ENCODE data around the gene ZDHHC13. TPM values are rescaled to one million over a fixed set of nuclear protein-coding genes. Genes with fewer than 3 reads are reported as not detected.

The ZDHHC13 gene
- total RNA-seq, 1 experiment from 2014 or later = 20.9 TPM

DNA sequence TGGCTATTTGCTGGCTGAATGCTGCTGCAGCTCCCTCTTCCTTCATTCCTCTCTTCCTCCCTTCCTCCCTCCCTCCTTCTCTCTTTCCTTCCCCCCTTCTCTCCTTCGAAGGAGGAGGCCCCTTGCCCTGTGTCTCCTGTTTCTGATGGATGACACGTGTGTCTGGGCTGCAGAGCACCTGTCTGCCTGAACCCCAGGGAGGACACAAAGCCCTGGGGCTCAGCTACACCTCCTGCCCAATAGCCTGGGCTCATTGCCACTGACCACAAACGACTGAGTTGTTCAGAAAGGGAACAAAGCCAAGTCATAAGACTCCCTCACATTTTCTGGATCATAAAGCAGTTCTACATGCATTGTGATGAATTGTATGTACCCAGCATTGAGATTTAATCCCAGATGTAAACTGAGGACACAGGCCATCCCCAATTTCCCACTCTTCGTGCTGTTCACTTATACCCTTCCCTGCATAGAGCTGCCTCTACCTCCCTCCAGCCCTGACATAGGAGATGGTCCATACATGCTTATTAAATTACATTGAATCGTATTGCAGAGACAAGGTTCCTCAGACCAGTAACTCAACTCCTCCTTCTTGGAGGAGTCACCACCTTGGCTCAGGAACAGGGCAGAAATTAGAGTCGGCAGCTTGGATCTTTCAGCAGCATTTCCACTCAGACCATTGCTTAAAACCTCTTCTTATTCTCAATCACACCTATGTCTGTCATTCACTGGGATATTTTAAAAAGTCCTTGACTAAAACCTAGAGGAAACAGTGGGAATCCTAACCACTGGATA lies 83.6 kb downstream of the ZDHHC13 start:
- POLR2A ChIA-PET = no interaction called here
- Mint-ChIP-seq H3K27ac (no peak overlapping the region), H3K4me1 (no peaks in the 10 kb centered on the region), H3K9me3 (peaks cover 8% of the 10 kb centered on the region), H3K36me3 (no peaks in the 10 kb centered on the region), H3K27me3 (ENCODE audit: low read depth) (no peaks in the 10 kb centered on the region), H3K4me3 (no peak overlapping the region)
- TF ChIP-seq NR1H2 (CRISPR knock-in tag; IDR thresholded peaks at IDR 0.05) = no peak
- TF ChIP-seq MAX (CRISPR knock-in tag; IDR thresholded peaks at IDR 0.05) = no peak
- TF ChIP-seq CBFB (CRISPR knock-in tag; IDR thresholded peaks at IDR 0.05; ENCODE audit: low read depth) = no peak
- no peak for TF ChIP-seq ZNF263 (CRISPR knock-in tag; IDR thresholded peaks at IDR 0.05; ENCODE audit: low read depth)
- no peak for TF ChIP-seq CREB1 (CRISPR knock-in tag; IDR thresholded peaks at IDR 0.05)
- no peak for TF ChIP-seq HMGA2 (CRISPR knock-in tag; IDR thresholded peaks at IDR 0.05)
- TF ChIP-seq, protein P1, sequence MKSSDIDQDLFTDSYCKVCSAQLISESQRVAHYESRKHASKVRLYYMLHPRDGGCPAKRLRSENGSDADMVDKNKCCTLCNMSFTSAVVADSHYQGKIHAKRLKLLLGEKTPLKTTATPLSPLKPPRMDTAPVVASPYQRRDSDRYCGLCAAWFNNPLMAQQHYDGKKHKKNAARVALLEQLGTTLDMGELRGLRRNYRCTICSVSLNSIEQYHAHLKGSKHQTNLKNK (CRISPR knock-in tag; IDR thresholded peaks at IDR 0.05) = no peak
- no peak for TF ChIP-seq RORB (CRISPR knock-in tag; IDR thresholded peaks at IDR 0.05)
- TF ChIP-seq ZNF416 (CRISPR knock-in tag; IDR thresholded peaks at IDR 0.05) = no peak
- TF ChIP-seq, protein P2, sequence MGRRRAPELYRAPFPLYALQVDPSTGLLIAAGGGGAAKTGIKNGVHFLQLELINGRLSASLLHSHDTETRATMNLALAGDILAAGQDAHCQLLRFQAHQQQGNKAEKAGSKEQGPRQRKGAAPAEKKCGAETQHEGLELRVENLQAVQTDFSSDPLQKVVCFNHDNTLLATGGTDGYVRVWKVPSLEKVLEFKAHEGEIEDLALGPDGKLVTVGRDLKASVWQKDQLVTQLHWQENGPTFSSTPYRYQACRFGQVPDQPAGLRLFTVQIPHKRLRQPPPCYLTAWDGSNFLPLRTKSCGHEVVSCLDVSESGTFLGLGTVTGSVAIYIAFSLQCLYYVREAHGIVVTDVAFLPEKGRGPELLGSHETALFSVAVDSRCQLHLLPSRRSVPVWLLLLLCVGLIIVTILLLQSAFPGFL (CRISPR knock-in tag; IDR thresholded peaks at IDR 0.05; ENCODE audit: borderline replicate concordance) = no peak
- TF ChIP-seq NR2C2 (CRISPR knock-in tag; IDR thresholded peaks at IDR 0.05) = no peak
- no peak for TF ChIP-seq GABPB1 (CRISPR knock-in tag; IDR thresholded peaks at IDR 0.05)
- TF ChIP-seq, protein P3, sequence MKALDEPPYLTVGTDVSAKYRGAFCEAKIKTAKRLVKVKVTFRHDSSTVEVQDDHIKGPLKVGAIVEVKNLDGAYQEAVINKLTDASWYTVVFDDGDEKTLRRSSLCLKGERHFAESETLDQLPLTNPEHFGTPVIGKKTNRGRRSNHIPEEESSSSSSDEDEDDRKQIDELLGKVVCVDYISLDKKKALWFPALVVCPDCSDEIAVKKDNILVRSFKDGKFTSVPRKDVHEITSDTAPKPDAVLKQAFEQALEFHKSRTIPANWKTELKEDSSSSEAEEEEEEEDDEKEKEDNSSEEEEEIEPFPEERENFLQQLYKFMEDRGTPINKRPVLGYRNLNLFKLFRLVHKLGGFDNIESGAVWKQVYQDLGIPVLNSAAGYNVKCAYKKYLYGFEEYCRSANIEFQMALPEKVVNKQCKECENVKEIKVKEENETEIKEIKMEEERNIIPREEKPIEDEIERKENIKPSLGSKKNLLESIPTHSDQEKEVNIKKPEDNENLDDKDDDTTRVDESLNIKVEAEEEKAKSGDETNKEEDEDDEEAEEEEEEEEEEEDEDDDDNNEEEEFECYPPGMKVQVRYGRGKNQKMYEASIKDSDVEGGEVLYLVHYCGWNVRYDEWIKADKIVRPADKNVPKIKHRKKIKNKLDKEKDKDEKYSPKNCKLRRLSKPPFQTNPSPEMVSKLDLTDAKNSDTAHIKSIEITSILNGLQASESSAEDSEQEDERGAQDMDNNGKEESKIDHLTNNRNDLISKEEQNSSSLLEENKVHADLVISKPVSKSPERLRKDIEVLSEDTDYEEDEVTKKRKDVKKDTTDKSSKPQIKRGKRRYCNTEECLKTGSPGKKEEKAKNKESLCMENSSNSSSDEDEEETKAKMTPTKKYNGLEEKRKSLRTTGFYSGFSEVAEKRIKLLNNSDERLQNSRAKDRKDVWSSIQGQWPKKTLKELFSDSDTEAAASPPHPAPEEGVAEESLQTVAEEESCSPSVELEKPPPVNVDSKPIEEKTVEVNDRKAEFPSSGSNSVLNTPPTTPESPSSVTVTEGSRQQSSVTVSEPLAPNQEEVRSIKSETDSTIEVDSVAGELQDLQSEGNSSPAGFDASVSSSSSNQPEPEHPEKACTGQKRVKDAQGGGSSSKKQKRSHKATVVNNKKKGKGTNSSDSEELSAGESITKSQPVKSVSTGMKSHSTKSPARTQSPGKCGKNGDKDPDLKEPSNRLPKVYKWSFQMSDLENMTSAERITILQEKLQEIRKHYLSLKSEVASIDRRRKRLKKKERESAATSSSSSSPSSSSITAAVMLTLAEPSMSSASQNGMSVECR (CRISPR knock-in tag; IDR thresholded peaks at IDR 0.05; ENCODE audit: borderline replicate concordance) = no peak
- no peak for TF ChIP-seq ZNF425 (CRISPR knock-in tag; conservative IDR thresholded peaks at IDR 0.05)
- no peak for ATAC-seq
- no peak for DNase-seq (ENCODE audit: low spot score)
- CTCF ChIA-PET = no interaction called here

GRCh38 chr11:19201737-19202605 lies 85.0 kb downstream of the ZDHHC13 start, which contains the start of gene CSRP3:
Gene CSRP3, minus strand, starts transcription at chr11:19201983. Its CDS starts 9,535 bp downstream, at chr11:19192448.
- H3K27ac Mint-ChIP-seq = no peak within 1 kb of the TSS
- ATAC-seq = no peak
- no peak for DNase-seq (ENCODE audit: low spot score)
- H3K4me1 Mint-ChIP-seq = peaks cover under 1% of the 10 kb centered on the region; the same call in 1 of the 2 replicates
- H3K36me3 Mint-ChIP-seq = no peaks in the 10 kb centered on the region
- H3K4me3 Mint-ChIP-seq = no peak within 1 kb of the TSS
- no peaks in the 10 kb centered on the region for H3K27me3 Mint-ChIP-seq (ENCODE audit: low read depth)
- ChIA-PET CTCF (no interaction called here), POLR2A (no interaction called here)
- H3K9me3 Mint-ChIP-seq = peaks cover 8% of the 10 kb centered on the region
- TF ChIP-seq, protein P4, sequence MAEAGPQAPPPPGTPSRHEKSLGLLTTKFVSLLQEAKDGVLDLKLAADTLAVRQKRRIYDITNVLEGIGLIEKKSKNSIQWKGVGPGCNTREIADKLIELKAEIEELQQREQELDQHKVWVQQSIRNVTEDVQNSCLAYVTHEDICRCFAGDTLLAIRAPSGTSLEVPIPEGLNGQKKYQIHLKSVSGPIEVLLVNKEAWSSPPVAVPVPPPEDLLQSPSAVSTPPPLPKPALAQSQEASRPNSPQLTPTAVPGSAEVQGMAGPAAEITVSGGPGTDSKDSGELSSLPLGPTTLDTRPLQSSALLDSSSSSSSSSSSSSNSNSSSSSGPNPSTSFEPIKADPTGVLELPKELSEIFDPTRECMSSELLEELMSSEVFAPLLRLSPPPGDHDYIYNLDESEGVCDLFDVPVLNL (CRISPR knock-in tag; IDR thresholded peaks at IDR 0.05; ENCODE audit: borderline replicate concordance, low read depth) = no peak
- TF ChIP-seq SOX15 (CRISPR knock-in tag; IDR thresholded peaks at IDR 0.05) = no peak
- TF ChIP-seq ZBTB21 (CRISPR knock-in tag; IDR thresholded peaks at IDR 0.05; ENCODE audit: borderline replicate concordance) = no peak
- TF ChIP-seq, protein P5, sequence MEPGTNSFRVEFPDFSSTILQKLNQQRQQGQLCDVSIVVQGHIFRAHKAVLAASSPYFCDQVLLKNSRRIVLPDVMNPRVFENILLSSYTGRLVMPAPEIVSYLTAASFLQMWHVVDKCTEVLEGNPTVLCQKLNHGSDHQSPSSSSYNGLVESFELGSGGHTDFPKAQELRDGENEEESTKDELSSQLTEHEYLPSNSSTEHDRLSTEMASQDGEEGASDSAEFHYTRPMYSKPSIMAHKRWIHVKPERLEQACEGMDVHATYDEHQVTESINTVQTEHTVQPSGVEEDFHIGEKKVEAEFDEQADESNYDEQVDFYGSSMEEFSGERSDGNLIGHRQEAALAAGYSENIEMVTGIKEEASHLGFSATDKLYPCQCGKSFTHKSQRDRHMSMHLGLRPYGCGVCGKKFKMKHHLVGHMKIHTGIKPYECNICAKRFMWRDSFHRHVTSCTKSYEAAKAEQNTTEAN (CRISPR knock-in tag; IDR thresholded peaks at IDR 0.05) = no peak
- no peak for TF ChIP-seq ERG (CRISPR knock-in tag; IDR thresholded peaks at IDR 0.05)
- TF ChIP-seq OVOL2 (CRISPR knock-in tag; IDR thresholded peaks at IDR 0.05; ENCODE audit: borderline replicate concordance) = no peak
- no peak for TF ChIP-seq FOXP1 (CRISPR knock-in tag; IDR thresholded peaks at IDR 0.05; ENCODE audit: borderline replicate concordance)

All from WTC11 (cell line).